ENCODE measurements around the gene IGFBP5. TPM values are rescaled to one million over a fixed set of nuclear protein-coding genes. Genes with fewer than 3 reads are reported as not detected.

The IGFBP5 gene
- total RNA-seq, 2 donors from 2014 or later: 0.02 TPM; not detected in 1

DNA sequence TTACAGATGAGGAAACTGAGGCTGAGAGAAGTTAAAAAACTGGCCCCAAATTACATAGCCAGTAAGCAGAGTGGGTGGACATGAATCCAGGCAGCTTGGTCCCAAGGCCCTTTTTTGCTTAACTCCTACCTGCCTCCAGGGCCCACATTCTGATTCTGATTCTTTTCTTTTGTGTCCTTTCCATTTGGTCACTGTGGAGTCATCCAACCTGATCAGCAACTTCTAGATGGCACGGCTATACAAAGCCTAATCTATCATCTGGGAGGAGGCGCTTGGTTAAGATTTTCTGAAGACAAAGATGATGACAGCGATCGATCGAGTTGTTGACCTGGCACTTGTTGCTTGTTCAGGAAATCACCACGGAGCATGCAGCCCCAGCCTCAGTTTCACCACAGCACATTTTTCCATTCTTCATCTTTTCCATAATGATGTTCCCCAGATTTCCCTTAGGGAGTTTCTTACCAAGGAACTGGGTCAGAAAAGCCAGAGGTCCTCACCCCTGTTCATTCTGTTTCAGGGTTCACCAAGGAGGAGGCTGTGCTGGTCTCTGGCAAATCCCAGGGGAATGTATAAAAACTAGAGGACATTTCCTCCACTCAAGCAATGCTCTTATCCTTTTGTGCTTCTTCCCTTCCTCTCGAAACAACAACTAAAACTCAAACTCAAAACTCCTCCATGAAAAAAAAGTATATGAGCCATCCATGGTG, 69.0 kb downstream of the IGFBP5 start:
- no peak overlapping the region for H3K27ac Mint-ChIP-seq
- no peak for DNase-seq (ENCODE audit: low spot score in 2 of 2)
- no peak for ATAC-seq
- peaks cover 0 to 3% of the 10 kb centered on the region in 2 donors for H3K9me3 Mint-ChIP-seq
- no peaks in the 10 kb centered on the region for H3K36me3 Mint-ChIP-seq

GRCh38 chr2:216624251-216624650, 71.1 kb downstream of the IGFBP5 start:
- Mint-ChIP-seq H3K9me3 (peaks cover 0 to 3% of the 10 kb centered on the region in 2 donors), H3K36me3 (no peaks in the 10 kb centered on the region), H3K27ac (no peak overlapping the region)
- no peak for ATAC-seq
- no peak for DNase-seq (ENCODE audit: low spot score in 2 of 2)

GRCh38 chr2:216622526-216622925, 72.8 kb downstream of the IGFBP5 start:
- peaks cover 0 to 3% of the 10 kb centered on the region in 2 donors for H3K9me3 Mint-ChIP-seq
- DNase-seq (ENCODE audit: low spot score in 2 of 2): no peak
- no peaks in the 10 kb centered on the region for H3K36me3 Mint-ChIP-seq
- peak overlapping the region in 1 of 2 donors; percentile 22 for H3K27ac Mint-ChIP-seq
- no peak for ATAC-seq

Other genes starting within 250 kb of the IGFBP5 start
- 1,000 to 10,000 TPM; 3,400 to 3,972 TPM for gene RPL37A, start 196.7 kb downstream of the IGFBP5 start, total RNA-seq
- 10 to 100 TPM in 1 of 2 donors, under 1 TPM in 1; 0.14 to 11.6 TPM for gene IGFBP2, start 62.1 kb downstream of the IGFBP5 start, total RNA-seq
- not detected for gene TNP1, start 164.5 kb upstream of the IGFBP5 start, total RNA-seq